Testis (tissue), 3 donors: ENCODE data around the gene PAX7. TPM values are rescaled to one million over a fixed set of nuclear protein-coding genes. Genes with fewer than 3 reads are reported as not detected.

Experiments
- DNase-seq: peaks from one replicate; pipeline ENCODE4 v3.0.0-alpha.2; 2019
- H3K27ac ChIP-seq, 2 donors: fragments of 200-600 bp; sonication (generic); one replicate each; pipeline ENCODE4 v1.5.1; 2019
- H3K27me3 ChIP-seq: fragments of 200-600 bp; sonication (generic); one replicate; pipeline ENCODE4 v1.5.1; 2019
- H3K36me3 ChIP-seq: fragments of 200-600 bp; sonication (generic); one replicate; pipeline ENCODE4 v1.5.1; 2017; ENCODE audit warnings: low read depth; ENCODE audit errors: missing control alignments
- H3K4me1 ChIP-seq: fragments of 200-600 bp; sonication (generic); one replicate; pipeline ENCODE4 v1.5.1; 2019
- H3K4me3 ChIP-seq, 2 donors: fragments of 200-600 bp; sonication (generic); one replicate each; pipeline ENCODE4 v1.5.1; 2017 to 2019
- H3K9me3 ChIP-seq: fragments of 200-600 bp; sonication (generic); one replicate; pipeline ENCODE4 v1.5.1; 2017
- CTCF ChIP-seq, 3 experiments: fragments of 450-650 bp in 2 of 3; fragments of 200-600 bp in 1 of 3; sonication (generic) in 1 of 3; IDR thresholded peaks; one replicate each; pipeline ENCODE4 v1.5.1; 2016 to 2019; ENCODE audit warnings: antibody characterized with exemption in 3 of 3, mild to moderate bottlenecking in 2 of 3, moderate library complexity in 1 of 3
- POLR2A ChIP-seq: fragments of 450-650 bp; IDR thresholded peaks from one replicate; pipeline ENCODE4 v1.6.1; 2017; ENCODE audit warnings: antibody characterized with exemption, mild to moderate bottlenecking, moderate library complexity
- WGBS, 2 donors: methylation state at CpG; one replicate each; pipeline ENCODE4 v1.1.5; 2018; 5-methylcytosine and 5-hydroxymethylcytosine counted together
- intact Hi-C: fragments of 100-400 bp; cut with DNase I; formaldehyde crosslinking; loops from one replicate; pipeline ENCODE4 v1.15.1; 2023; ENCODE audit warnings: low total_unique reads
- polyA plus RNA-seq: library from polyadenylated mRNA; stranded (reverse); fragments of 350-450 nt; fragmentation: Illumina TruSeq; extraction: RNeasy Lipid Tissue Mini Kit (QIAGEN cat#74804); gene quantifications from one replicate; pipeline ENCODE4 v1.2.3, GENCODE V29; 2014; ENCODE audit warnings: low read depth, low replicate concordance; ENCODE audit not compliant: insufficient read depth
- total RNA-seq, 2 donors: library from RNA; depleted of rRNA; stranded (reverse); fragments of >200 nt; gene quantifications; one replicate each; pipeline ENCODE4 v1.2.3, GENCODE V29; 2016

The PAX7 gene
- total and polyA plus RNA-seq, 3 donors from 2014 or later: 0.16 to 0.37 (median 0.18) TPM

GRCh38 chr1:18657506-18658201 is 27.0 kb downstream of the PAX7 start:
- DNase-seq: no peak
- Histone ChIP-seq H3K36me3 (no peaks in the 10 kb centered on the region), H3K9me3 (no peaks in the 10 kb centered on the region), H3K27me3 (no peaks in the 10 kb centered on the region), H3K4me1 (no peaks in the 10 kb centered on the region), H3K27ac (no peak overlapping the region), H3K4me3 (no peak overlapping the region)
- intact Hi-C loops: no loop called here
- TF ChIP-seq POLR2A (no peak), CTCF (IDR thresholded peaks at IDR 0.05) (no peak)
- WGBS, 2 donors: 71 to 75% methylated on average over 17 of the region's 17 CpGs

GRCh38 chr1:18658831-18659230 is 28.2 kb downstream of the PAX7 start:
- DNase-seq: no peak
- Histone ChIP-seq H3K36me3 (no peaks in the 10 kb centered on the region), H3K27me3 (no peaks in the 10 kb centered on the region), H3K4me3 (no peak overlapping the region), H3K9me3 (no peaks in the 10 kb centered on the region), H3K27ac (no peak overlapping the region), H3K4me1 (no peaks in the 10 kb centered on the region)
- no peak for TF ChIP-seq POLR2A
- TF ChIP-seq CTCF (IDR thresholded peaks at IDR 0.05): no peak
- WGBS, 2 donors: 89 to 94% methylated on average over 1 of the region's 1 CpG
- intact Hi-C loops: no loop called here

GRCh38 chr1:18661404-18662285 is 31.0 kb downstream of the PAX7 start:
- intact Hi-C loops: no loop called here
- no peaks in the 10 kb centered on the region for H3K36me3 ChIP-seq
- TF ChIP-seq POLR2A (no peak), CTCF (IDR thresholded peaks at IDR 0.05) (no peak)
- H3K27ac ChIP-seq: no peak overlapping the region
- H3K4me1 ChIP-seq: no peaks in the 10 kb centered on the region
- WGBS, 2 donors: 43 to 54% methylated on average over 5 to 17 of the region's 17 CpGs
- no peak overlapping the region for H3K4me3 ChIP-seq
- no peaks in the 10 kb centered on the region for H3K9me3 ChIP-seq
- no peak for DNase-seq
- no peaks in the 10 kb centered on the region for H3K27me3 ChIP-seq

- Histone ChIP-seq H3K27me3 (no peaks in the 10 kb centered on the region), H3K9me3 (no peaks in the 10 kb centered on the region), H3K36me3 (no peaks in the 10 kb centered on the region), H3K4me1 (no peaks in the 10 kb centered on the region), H3K4me3 (no peak overlapping the region), H3K27ac (no peak overlapping the region)
- intact Hi-C loops: no loop called here
- DNase-seq: no peak
- TF ChIP-seq CTCF (IDR thresholded peaks at IDR 0.05) (no peak), POLR2A (no peak)
- 57 to 62% methylated on average over 5 of the region's 5 CpGs for WGBS, 2 donors
Observed at GRCh38 chr1:18662286-18662639, 31.6 kb downstream of the PAX7 start.
